HG02973 (cell line): ENCODE results near the gene CPN2.

Experiments used
- ATAC-seq: cut with Tn5 transposase; IDR thresholded peaks from one replicate; pipeline ENCODE4 v1.9.1; 2021; ENCODE audit warnings: moderate library complexity; ENCODE audit not compliant: unreplicated experiment

Gene CPN2

DNA sequence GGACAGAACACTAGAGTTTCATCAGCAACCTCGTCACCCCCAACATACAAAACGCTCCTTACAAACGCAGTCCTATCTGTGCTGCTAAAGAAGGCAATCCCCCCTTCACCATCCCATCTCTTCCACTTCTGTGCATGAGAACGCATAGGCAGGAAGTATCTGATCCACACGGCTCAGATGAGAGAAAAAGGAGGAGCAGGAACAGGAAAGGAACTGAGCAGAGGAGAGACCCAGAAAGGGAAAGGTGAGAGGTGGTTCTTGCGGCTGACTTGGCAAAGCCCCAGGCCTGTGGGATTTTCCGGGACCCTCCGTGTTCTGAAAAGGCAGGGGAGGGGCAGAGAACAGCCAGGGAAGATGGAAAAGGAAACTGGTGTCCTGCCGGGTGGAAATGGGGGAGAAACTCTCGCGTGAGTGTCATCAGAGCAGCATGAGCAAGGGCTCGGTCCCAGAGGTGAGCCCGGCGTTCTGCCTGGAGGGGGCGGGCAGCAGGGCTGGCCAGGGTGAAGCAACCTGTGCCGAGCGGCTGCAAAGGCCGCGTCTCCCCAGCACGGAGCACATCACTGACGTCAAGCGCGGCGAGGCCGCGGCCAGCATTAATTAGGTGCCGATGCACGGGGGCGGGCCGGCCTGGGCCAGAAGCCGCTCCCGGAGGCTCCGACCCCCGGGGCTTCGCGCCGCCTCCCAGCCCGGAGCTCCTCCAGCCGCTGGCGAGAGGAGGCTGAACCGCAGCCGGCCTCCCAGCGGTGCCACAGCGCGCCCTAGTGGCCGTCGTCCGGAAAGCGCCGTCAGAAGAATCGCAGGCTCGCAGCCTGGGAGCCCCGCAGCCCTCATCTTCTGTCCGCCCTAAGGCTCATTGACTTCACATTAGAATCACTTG, 35.8 kb downstream of the CPN2 start:
- peak; percentile 81 for ATAC-seq

- ATAC-seq = no peak
Measured at GRCh38 chr3:194314388-194315068, 36.6 kb downstream of the CPN2 start.

- no peak for ATAC-seq
Measured at GRCh38 chr3:194313560-194314387, 37.4 kb downstream of the CPN2 start.

GRCh38 chr3:194312743-194313281, 38.3 kb downstream of the CPN2 start:
- ATAC-seq = no peak

- ATAC-seq = no peak
Measured at GRCh38 chr3:194312186-194312742, 38.9 kb downstream of the CPN2 start.

- ATAC-seq = no peak
Measured at GRCh38 chr3:194311000-194311399, 40.1 kb downstream of the CPN2 start.

GRCh38 chr3:194310060-194310835, 40.9 kb downstream of the CPN2 start:
- ATAC-seq = no peak

DNA sequence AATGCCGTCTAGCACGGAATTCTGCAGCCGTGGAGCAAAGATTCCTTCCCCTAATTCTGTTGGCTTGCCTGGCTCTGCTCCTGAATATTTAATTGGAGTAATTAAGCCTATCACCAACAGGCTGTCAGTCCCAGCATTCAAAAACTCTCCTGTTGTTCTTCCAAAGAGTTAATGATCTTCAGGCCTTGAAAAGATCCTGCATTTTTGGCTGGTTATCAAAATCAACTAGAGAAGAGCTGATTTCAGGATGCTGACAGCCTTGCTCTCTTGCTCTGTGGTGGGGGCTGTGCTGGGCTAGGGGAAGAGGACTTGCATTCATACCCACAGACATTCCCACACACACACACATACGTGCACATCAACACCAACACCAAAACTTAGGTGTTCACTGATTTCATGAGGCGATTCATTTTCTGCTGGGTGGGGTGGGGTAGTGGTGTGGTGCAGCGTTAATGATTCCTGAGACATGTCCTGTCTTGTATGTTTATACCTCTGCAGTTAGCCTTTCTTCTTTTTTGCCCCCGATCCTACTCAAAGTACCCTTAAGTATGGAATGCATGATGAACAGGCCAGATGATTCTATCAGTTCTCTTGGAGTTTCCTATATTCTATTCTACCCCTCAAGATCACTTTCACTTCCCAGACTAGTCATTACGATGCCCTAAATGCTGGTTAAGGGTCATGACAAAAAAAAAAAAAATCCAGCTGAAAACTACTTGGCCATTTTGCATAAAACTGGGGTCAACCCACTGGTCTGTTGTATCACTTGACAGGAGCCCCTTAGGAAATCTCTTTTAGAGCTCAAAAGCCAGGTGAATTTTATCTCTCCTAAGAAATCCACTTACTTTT, 42.3 kb downstream of the CPN2 start:
- ATAC-seq = no peak

DNA sequence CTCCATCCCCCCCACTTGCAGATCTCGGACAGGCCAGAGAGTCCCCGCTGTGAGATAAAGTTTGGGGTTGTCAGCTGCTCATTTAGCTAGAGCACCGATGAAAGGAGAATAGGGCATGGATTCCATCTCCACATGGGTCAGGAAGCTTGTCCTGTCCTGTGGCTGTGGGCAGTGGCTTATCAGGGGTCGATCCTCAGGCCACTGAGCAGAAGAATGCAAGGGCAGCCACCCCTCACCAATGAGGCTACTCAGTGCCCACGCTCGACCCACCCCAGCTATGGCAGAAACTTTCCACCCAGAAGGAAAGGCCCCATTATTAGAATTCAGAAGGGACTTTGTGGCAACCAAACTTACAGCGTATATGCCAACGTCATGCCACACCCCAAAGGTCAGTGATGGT, 43.3 kb downstream of the CPN2 start:
- ATAC-seq = no peak

DNA sequence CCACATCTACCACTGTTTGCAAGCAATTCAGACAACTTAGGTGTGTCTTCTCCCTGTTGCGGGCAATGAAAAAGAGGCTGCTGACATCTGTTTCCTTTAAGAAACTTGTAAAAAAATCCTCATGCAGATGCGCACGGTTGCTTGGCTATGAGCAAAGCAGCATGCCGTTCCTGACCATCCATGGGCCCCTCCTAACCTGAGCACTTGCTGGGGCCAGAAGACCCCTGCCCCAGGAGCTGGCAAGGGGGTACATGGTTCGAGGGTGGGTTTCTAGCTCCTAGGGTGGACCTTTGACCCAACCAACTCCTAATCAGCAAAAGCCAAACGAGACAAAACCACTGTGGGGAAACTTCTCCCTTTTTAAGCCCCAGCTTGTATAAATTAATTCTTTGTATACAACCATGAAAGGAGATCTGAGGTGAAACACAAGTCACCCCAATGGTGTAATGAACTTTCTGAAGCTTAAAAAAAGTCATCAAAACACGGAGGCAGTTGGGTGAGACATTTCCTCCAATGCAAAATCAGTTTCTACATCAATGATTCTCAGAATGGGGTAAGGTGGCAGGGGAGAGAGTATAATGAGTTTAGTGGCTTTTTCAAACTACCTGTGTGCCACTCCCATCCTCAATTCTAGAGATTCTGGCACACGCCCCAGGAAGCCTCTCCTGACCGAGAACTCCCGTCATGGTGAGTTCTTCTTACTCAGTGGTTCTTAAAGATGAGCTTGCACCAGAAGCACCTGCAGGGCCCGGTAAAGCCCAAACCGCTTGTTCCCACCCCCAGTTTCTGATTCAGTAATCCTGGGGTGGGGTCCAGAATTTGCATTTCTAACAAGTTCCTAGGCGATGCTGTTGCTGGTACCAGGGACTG, 44.1 kb downstream of the CPN2 start:
- ATAC-seq = peak; percentile 48

- ATAC-seq = peak; percentile 29
Measured at GRCh38 chr3:194306109-194306686, 44.9 kb downstream of the CPN2 start.

- no peak for ATAC-seq
Measured at GRCh38 chr3:194305356-194306108, 45.6 kb downstream of the CPN2 start.

DNA sequence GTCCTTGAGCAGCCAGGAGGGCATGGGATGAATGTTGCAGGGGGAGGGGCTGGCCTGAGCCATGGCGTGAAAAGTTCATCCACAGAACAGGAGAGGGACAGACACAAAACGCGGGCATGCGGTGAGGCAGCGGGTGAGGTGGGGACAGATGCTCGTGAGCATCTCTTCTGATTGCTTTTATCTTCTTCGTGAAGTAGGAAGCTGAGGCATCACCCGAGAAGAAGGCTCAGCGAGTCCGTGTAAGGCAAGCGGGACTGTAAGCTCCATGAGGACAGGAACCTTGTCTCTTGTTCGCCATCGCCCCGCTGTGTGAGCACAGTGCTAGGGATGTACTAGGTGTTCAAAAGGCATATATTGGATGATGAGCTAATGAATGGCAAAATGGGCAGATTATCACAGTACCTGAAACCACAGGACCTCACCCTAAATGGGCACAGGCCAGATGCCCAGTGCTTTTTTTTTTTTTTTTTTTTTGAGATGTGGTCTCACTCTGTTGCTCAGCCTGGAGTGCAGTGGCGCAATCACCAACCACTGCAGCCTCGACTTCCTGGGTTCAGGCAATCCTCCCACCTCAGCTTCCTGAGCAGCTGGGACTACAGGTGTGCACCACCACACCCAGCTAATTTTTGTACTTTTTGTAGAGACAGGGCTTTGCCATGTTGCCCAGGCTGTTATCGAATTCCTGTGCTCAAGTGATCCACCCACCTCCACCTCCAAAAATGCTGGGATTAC, 46.8 kb downstream of the CPN2 start:
- ATAC-seq = no peak

DNA sequence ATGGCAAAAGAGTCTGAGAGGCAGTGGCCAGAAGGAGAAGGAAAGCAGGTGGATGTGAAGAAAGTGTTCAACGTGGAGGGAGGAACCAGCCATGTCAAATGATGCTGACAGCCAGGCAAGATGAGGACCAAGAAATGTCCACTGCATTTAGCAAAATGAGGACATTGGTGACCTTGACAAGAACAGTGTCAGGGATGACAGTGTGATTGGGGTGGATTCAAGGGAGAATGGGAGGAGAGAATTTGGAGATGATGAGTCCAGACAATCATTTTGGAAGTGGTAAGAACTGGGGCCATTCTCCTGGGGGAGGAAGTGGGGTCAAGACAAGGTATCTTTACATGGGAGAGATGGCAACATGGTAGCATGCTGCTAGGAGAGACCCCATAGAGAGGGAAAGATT, 47.4 kb downstream of the CPN2 start:
- no peak for ATAC-seq

GRCh38 chr3:194301730-194302129, 49.4 kb downstream of the CPN2 start:
- no peak for ATAC-seq

DNA sequence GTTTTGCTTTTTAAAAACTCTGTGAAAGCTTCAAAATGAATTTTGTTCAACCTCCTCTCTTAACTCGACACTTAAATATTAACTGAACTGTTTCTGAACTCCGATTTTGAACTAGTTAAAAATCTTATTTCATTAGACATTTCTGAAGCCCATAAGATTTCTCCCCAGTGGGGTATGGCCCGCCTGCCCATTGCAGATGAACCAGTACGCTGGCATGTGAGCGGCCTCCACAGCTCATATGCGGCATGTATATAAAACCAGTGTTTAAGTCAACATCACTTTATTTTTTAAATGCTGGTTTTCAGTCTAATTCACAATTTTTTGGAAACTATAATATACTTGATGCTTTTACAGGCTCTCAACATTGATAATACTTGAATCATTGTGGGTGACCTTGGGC, 50.2 kb downstream of the CPN2 start:
- ATAC-seq = no peak

DNA sequence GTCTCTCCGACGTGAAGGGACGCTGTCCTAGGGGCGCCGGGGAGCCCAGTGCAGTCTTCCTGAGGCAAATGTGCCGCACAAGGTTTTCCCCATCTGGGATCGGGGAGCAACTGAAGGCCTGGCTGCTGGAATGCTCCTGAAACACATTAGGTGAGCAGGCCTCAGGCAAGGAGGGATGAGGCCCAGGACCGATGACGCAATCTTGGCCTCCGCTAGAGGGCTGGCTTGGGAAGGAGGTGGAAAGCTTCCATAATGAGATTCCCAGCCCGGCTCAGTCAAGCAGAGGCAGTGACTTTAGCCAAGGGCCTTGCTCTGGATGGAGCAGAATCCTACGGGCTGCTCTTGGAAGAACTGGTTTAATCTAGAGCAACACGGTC, 50.8 kb downstream of the CPN2 start:
- ATAC-seq = no peak
